ENCODE results near the gene NHLH1. TPM values are rescaled to one million over a fixed set of nuclear protein-coding genes. Genes with fewer than 3 reads are reported as not detected.

NHLH1 gene
- total RNA-seq, 2 experiments from 2014 or later = 0.33 to 0.43 TPM

- POLR2A ChIA-PET = no interaction called here
- no peak overlapping the region for H3K4me3 Mint-ChIP-seq
- peaks cover 2% of the 10 kb centered on the region for H3K4me1 Mint-ChIP-seq
- H3K27me3 Mint-ChIP-seq = peaks cover 31% of the 10 kb centered on the region
- DNase-seq (no peak), ATAC-seq (ENCODE audit: low read depth) (no peak)
- no peaks in the 10 kb centered on the region for H3K36me3 Mint-ChIP-seq
- H3K9me3 Mint-ChIP-seq = no peaks in the 10 kb centered on the region
- no peak overlapping the region for H3K27ac Mint-ChIP-seq
Measured at GRCh38 chr1:160402001-160402795, 35.3 kb downstream of the NHLH1 start.

- no peak for DNase-seq
- no peak overlapping the region for H3K27ac Mint-ChIP-seq
- no peak overlapping the region for H3K4me3 Mint-ChIP-seq
- no peak for ATAC-seq (ENCODE audit: low read depth)
- POLR2A ChIA-PET = no interaction called here
- H3K36me3 Mint-ChIP-seq = no peaks in the 10 kb centered on the region
- no peaks in the 10 kb centered on the region for H3K9me3 Mint-ChIP-seq
- peaks cover 2% of the 10 kb centered on the region for H3K4me1 Mint-ChIP-seq
- peaks cover 31% of the 10 kb centered on the region for H3K27me3 Mint-ChIP-seq
Measured at GRCh38 chr1:160403244-160403643, 36.4 kb downstream of the NHLH1 start.

- no peaks in the 10 kb centered on the region for H3K36me3 Mint-ChIP-seq
- H3K4me3 Mint-ChIP-seq = no peak overlapping the region
- DNase-seq (no peak), ATAC-seq (ENCODE audit: low read depth) (no peak)
- H3K27ac Mint-ChIP-seq = no peak overlapping the region
- peaks cover 31% of the 10 kb centered on the region for H3K27me3 Mint-ChIP-seq
- H3K4me1 Mint-ChIP-seq = peaks cover 2% of the 10 kb centered on the region
- no peaks in the 10 kb centered on the region for H3K9me3 Mint-ChIP-seq
- POLR2A ChIA-PET = no interaction called here
Measured at GRCh38 chr1:160404094-160404493, 37.2 kb downstream of the NHLH1 start.

- H3K27ac Mint-ChIP-seq = no peak overlapping the region
- H3K27me3 Mint-ChIP-seq = peaks cover 31% of the 10 kb centered on the region
- no peaks in the 10 kb centered on the region for H3K9me3 Mint-ChIP-seq
- peaks cover 2% of the 10 kb centered on the region for H3K4me1 Mint-ChIP-seq
- DNase-seq (no peak), ATAC-seq (ENCODE audit: low read depth) (no peak)
- POLR2A ChIA-PET = no interaction called here
- H3K4me3 Mint-ChIP-seq = no peak overlapping the region
- H3K36me3 Mint-ChIP-seq = no peaks in the 10 kb centered on the region
Measured at GRCh38 chr1:160405331-160405877, 38.5 kb downstream of the NHLH1 start.

GRCh38 chr1:160406131-160406968, 39.5 kb downstream of the NHLH1 start:
- Mint-ChIP-seq H3K36me3 (no peaks in the 10 kb centered on the region), H3K4me1 (peaks cover 2% of the 10 kb centered on the region), H3K9me3 (no peaks in the 10 kb centered on the region), H3K27me3 (peaks cover 27% of the 10 kb centered on the region), H3K4me3 (no peak overlapping the region), H3K27ac (no peak overlapping the region)
- ATAC-seq (ENCODE audit: low read depth) (no peak), DNase-seq (no peak)
- POLR2A ChIA-PET = no interaction called here

GRCh38 chr1:160407839-160408801, 41.2 kb downstream of the NHLH1 start:
- H3K9me3 Mint-ChIP-seq = no peaks in the 10 kb centered on the region
- no peaks in the 10 kb centered on the region for H3K36me3 Mint-ChIP-seq
- POLR2A ChIA-PET = interaction anchor here (1.3 kb wide), 1 partner anchor 10 kb away, joined by 4 read pairs; no protein-coding TSS in a partner anchor

GRCh38 chr1:160408864-160409263, 42.0 kb downstream of the NHLH1 start:
- no peak overlapping the region for H3K27ac Mint-ChIP-seq
- POLR2A ChIA-PET = interaction anchor here (1.3 kb wide), 1 partner anchor 9 kb away, joined by 4 read pairs; no protein-coding TSS in a partner anchor

More at GRCh38 chr1:160407839-160408801, 41.2 kb downstream of the NHLH1 start:
- ATAC-seq (ENCODE audit: low read depth) (no peak), DNase-seq (no peak)
- Mint-ChIP-seq H3K4me3 (no peak overlapping the region), H3K27me3 (peaks cover 12% of the 10 kb centered on the region), H3K4me1 (no peaks in the 10 kb centered on the region), H3K27ac (no peak overlapping the region)

GRCh38 chr1:160409486-160409885, 42.6 kb downstream of the NHLH1 start:
- Mint-ChIP-seq H3K27ac (no peak overlapping the region), H3K4me3 (no peak overlapping the region), H3K27me3 (peaks cover 3% of the 10 kb centered on the region), H3K9me3 (no peaks in the 10 kb centered on the region), H3K4me1 (no peaks in the 10 kb centered on the region), H3K36me3 (no peaks in the 10 kb centered on the region)
- no peak for ATAC-seq (ENCODE audit: low read depth)
- POLR2A ChIA-PET = no interaction called here
- DNase-seq = no peak

More at GRCh38 chr1:160408864-160409263, 42.0 kb downstream of the NHLH1 start:
- DNase-seq (no peak), ATAC-seq (ENCODE audit: low read depth) (no peak)
- H3K4me3 Mint-ChIP-seq = no peak overlapping the region
- peaks cover 10% of the 10 kb centered on the region for H3K27me3 Mint-ChIP-seq
- H3K9me3 Mint-ChIP-seq = no peaks in the 10 kb centered on the region
- H3K36me3 Mint-ChIP-seq = no peaks in the 10 kb centered on the region
- H3K4me1 Mint-ChIP-seq = no peaks in the 10 kb centered on the region

- POLR2A ChIA-PET = no interaction called here
- Mint-ChIP-seq H3K9me3 (no peaks in the 10 kb centered on the region), H3K27ac (no peak overlapping the region), H3K4me1 (peaks cover 2% of the 10 kb centered on the region), H3K27me3 (peaks cover 3% of the 10 kb centered on the region), H3K4me3 (no peak overlapping the region), H3K36me3 (no peaks in the 10 kb centered on the region)
- DNase-seq = no peak
- ATAC-seq (ENCODE audit: low read depth) = no peak
Measured at GRCh38 chr1:160410406-160411005, 43.6 kb downstream of the NHLH1 start.

GRCh38 chr1:160411271-160412027, 44.6 kb downstream of the NHLH1 start:
- no peak overlapping the region for H3K4me3 Mint-ChIP-seq
- peaks cover 3% of the 10 kb centered on the region for H3K27me3 Mint-ChIP-seq
- ATAC-seq (ENCODE audit: low read depth) (no peak), DNase-seq (no peak)
- H3K27ac Mint-ChIP-seq = no peak overlapping the region
- H3K9me3 Mint-ChIP-seq = no peaks in the 10 kb centered on the region
- H3K36me3 Mint-ChIP-seq = no peaks in the 10 kb centered on the region
- POLR2A ChIA-PET = no interaction called here
- peaks cover 2% of the 10 kb centered on the region for H3K4me1 Mint-ChIP-seq

GRCh38 chr1:160412028-160412362, 45.1 kb downstream of the NHLH1 start:
- no peaks in the 10 kb centered on the region for H3K9me3 Mint-ChIP-seq
- H3K4me1 Mint-ChIP-seq = peaks cover 2% of the 10 kb centered on the region
- H3K27me3 Mint-ChIP-seq = peaks cover 3% of the 10 kb centered on the region
- ATAC-seq (ENCODE audit: low read depth) (no peak), DNase-seq (no peak)
- no peaks in the 10 kb centered on the region for H3K36me3 Mint-ChIP-seq
- no peak overlapping the region for H3K27ac Mint-ChIP-seq
- POLR2A ChIA-PET = no interaction called here
- H3K4me3 Mint-ChIP-seq = no peak overlapping the region

GRCh38 chr1:160413716-160414115, 46.8 kb downstream of the NHLH1 start:
- H3K27me3 Mint-ChIP-seq = peaks cover 3% of the 10 kb centered on the region
- no peak for ATAC-seq (ENCODE audit: low read depth)
- no peak for DNase-seq

More at GRCh38 chr1:160413716-160414115, 46.8 kb downstream of the NHLH1 start:
- Mint-ChIP-seq H3K27ac (no peak overlapping the region), H3K36me3 (no peaks in the 10 kb centered on the region), H3K4me1 (peaks cover 2% of the 10 kb centered on the region), H3K4me3 (no peak overlapping the region), H3K9me3 (no peaks in the 10 kb centered on the region)
- POLR2A ChIA-PET = no interaction called here
